Measurements from ENCODE around the gene SERPING1.

The SERPING1 gene

DNA sequence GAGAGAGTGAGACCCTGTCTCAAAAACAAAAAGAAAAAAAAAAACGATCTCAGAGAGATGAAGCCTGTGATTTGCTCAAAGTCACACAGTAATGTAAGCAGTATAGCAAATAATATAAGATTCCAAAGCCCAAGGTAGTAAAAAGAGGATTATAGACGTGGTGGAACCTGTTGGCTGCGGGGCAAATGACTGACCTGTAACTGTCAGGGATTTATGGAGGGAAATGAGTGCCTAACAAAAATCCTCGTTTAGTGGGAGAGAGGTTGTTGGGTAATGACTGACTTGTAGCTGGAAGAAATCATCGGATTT lies 59.4 kb downstream of the SERPING1 start:
- DNase-seq: no peak

GRCh38 chr11:57657194-57658022 lies 59.9 kb downstream of the SERPING1 start, which contains the start of gene CLP1:
Gene CLP1 (plus strand): TSS chr11:57657762. CDS start chr11:57659477, 1,715 bp downstream.
- peak; percentile 94 for DNase-seq

GRCh38 chr11:57658023-57658361 lies 60.5 kb downstream of the SERPING1 start:
- DNase-seq: no peak

DNA sequence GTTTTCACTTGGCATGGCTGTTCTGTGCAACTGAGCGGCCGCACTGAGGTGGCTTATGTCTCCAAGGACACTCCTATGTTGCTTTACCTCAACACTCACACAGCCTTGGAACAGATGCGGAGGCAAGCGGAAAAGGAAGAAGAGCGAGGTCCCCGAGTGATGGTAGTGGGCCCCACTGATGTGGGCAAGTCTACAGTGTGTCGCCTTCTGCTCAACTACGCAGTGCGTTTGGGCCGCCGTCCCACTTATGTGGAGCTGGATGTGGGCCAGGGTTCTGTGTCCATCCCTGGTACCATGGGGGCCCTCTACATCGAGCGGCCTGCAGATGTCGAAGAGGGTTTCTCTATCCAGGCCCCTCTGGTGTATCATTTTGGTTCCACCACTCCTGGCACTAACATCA lies 62.2 kb downstream of the SERPING1 start:
- DNase-seq: no peak

DNA sequence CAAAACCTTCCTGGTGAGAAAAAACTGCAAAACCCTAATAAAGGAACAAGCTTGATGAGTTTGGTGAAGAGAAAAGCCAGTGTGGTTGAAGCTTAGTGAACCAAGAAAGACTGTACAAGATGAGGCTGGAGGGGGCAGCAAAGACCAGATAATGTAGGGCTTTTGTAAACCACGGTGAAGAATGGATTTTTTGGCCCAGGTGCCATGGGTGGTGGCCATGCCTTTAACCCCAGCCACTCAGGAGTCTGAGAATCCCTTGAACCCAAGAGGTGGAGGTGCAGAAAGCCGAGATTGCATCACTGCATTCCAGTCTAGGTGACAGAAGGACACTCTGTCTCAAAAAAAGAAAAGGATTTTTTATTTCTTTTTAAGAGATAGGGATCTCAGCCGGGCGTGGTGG lies 65.4 kb downstream of the SERPING1 start:
- no peak for DNase-seq

- no peak for DNase-seq
These were observed 66.5 kb downstream of the SERPING1 start for GRCh38 chr11:57663975-57664374.

Data from NCI-H1694 (cell line).